Epidermal melanocyte (primary cell): ENCODE data around the gene GP1BB.
"Not testable (repeated sequence)": the region's sequence is repeated elsewhere in the genome, so short reads cannot be mapped to it uniquely, and the experiment has no call there.

Experiments used
- DNase-seq: peaks from one replicate; pipeline ENCODE4 v3.0.0; 2011; ENCODE audit warnings: low spot score; ENCODE audit not compliant: insufficient read length

The GP1BB gene

DNA sequence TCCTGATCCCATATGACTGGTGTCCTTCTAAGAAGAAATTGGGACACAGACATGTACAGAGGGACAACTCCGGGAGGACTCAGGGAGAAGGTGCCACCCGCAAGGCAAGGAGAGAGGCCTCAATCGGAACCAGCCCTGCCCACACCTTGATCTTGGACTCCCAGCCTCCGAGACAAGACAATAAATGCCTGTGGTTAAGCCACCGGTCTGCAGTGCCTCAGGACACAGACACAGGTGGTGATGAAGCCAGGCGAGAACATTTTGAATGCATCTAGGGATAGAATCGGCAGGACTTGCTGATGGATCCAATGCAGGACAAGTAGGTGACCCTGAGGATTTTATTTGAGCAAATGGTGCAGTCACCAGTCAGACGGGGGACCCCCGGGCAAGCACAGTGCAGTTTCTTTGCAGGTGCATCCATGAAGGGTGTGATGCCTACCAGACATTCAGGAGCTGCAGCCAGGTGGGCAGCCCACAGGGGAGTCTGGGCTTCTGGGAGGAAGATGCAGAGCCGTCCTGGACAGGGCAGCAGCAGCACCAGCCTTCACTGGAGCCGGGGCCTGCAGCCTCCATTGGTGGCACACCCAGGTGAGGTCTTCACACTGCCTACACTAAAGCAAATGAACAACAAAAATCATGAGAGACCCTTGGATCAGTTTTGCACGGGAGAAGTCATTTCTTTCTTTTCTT is 29.2 kb upstream of the GP1BB start:
- no peak for DNase-seq

DNA sequence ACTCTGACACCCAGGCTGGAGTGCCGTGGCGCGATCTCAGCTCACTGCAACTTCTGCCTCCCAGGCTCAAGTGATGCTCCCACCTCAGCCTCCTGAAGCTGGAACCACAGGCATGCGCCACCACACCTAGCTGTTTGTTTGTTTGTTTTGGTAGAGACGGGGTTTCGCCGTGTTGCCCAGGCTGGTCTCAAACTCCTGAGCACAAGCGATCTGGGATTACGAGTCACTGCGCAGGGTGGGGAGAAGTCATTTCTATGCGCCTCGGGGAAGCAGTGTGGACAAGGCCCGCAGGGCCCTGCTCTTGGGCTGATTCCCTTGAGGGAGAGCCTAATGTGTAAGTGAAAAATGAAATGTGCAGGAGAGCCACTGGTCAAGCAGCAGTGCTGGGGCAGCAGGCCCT is 28.6 kb upstream of the GP1BB start:
- DNase-seq = no peak

DNA sequence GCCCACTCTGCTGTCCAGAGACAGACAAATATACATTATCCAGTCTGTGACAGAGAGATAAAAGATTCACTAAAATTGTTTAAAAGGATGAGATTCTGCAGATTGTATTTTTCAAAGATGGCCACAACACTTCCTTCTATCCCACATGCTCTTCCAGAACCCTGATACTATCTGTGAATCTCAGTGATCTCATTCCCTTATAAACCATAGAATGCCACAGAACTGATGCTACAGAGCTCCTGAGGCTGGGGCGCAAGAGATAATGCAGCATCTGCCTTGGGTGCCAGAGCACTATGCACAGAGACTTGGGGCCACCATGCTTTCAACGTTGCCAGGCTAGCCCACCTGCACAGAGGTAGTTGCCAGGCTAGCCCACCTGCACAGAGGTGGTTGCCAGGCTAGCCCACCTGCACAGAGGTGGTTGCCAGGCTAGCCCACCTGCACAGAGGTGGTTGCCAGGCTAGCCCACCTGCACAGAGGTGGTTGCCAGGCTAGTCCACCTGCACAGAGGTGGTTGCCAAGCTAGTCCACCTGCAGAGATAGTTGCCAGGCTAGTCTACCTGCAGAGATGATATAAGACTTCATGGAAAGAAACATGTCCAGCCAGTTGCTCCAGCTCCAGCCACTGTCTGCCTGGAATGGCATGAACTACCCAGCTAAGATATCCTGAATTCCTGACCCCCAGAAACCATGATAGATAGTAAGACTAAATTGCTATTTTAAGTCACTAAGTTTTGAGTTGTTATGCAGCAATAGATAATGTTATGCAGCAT is 26.6 kb upstream of the GP1BB start:
- no peak for DNase-seq

DNA sequence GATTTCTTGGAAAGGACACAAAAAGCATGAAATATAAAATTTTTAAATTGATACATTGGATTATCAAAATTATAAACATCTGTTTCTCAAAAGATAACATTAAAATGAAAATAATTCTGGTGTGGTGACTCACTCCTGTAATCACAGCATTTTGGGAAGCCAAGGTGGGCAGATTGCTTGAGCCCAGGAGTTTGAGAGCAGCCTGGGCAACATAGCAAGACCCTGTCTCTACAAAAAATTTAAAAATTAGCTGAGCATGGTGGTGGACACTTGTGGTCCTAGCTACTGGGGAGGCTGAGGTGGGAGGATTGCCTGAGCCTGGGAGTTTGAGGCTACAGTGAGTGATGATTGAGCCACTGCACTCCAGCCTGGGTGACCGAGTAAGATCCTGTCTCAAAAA is 25.5 kb upstream of the GP1BB start:
- not testable (repeated sequence) for DNase-seq

DNA sequence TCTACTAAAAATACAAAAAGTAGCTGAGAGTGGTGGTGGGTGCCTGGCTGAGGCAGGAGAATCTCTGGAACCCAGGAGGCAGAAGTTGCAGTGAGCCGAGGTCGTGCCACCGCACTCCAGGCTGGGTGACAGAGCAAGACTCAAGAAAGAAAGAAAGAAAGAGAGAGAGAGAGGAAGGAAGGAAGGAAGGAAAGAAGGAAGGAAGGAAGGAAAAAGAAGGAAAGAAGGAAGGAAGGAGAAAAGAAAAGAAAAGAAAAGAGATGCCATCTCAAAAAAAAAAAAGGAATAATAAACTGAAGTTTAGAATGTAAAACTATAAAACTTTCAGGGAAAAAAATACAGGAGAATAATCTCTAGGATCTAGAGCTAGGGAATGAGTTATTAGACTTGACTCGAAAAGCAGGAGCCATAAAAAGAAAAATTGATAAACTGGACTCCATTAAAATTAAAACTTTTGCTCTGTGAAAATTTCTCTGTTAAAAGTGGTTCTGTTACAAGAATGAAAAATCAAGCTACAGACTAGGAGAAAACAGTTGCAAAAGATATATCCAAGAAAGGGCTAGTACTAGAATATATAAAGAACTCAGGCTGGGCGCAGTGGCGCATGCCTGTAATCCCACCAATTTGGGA is 22.4 kb upstream of the GP1BB start:
- DNase-seq = no peak

DNA sequence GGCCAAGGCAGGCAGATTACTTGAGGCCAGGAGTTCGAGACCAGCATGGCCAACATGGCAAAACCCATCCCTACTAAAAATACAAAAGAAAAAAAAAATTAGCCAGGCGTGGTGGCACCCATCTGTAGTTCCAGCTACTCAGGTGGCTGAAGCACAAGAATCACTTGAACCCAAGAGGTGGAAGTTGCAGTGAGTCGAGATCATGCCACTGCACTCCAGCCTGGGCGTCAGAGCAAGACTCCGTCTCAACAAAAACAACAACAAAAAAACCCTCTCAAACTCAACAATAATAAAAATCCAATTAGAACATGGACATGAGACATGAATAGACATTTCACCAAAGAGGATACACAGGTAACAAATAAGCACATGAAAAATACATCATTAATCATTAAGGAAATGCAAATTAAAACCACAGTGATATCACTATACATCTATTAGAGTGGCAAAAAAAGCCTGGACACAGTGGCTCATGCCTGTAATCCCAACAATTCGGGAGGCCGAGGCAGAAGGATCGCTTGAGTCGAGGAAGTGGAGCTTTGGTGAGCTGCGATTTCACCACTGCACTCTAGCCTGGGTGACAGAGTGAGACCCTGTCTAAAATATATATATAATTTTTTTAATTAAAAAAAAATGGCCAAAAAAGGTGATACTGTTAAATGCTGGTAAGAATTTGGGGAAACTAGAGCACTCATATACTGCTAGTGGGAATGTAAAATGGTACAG is 21.8 kb upstream of the GP1BB start:
- no peak for DNase-seq

DNA sequence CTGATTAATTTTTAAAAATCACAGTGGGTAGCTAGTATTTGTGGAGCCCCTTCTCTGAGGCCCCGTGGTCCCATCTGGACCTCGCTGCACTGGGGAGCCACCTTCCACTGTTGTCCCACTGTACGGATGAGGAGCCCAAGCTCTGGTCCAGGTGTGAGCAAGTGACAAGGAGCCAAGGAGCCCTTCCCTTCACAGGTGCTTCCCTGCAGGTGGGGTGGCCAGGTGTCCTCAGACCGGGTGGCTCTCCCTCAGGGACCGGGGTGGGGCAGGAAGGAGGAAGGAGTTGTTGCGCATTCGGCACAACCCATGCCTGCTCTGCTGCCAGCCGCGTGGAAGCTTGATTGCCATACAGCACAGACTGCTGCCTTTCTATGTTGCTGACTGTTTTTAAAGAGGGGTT is 19.5 kb upstream of the GP1BB start:
- DNase-seq = no peak

DNA sequence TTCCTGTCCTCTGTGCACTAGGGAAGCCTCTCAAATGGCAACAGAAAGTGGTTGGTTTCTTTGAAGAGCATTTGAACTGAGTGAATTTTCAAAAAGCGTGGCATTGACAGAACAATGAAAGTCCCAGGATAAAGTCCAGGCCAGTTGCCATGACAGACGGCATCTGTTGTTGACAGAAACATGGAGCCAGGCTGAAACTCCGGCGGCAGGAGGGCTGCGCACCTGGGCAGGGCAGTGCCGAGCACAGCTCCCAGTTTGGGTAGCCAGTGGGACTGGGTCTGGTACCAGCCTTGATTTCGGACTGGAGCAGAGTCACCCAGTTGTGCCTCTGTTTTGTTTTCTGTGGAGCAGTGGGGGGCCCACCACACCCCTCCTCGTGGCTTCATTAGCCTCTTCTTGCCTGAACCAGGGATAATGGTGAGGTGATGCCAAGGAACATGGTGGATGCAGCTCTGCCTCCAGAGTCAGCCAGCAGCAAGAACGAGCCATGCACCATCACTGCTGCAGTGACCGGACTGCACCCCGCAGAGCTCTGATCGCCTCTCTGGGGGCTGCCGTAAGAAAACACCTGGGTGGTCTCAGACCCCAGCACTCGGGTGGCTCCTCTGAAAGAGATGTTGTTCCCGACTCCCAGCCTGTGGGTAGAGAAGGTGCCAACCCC is 18.9 kb upstream of the GP1BB start:
- no peak for DNase-seq

DNA sequence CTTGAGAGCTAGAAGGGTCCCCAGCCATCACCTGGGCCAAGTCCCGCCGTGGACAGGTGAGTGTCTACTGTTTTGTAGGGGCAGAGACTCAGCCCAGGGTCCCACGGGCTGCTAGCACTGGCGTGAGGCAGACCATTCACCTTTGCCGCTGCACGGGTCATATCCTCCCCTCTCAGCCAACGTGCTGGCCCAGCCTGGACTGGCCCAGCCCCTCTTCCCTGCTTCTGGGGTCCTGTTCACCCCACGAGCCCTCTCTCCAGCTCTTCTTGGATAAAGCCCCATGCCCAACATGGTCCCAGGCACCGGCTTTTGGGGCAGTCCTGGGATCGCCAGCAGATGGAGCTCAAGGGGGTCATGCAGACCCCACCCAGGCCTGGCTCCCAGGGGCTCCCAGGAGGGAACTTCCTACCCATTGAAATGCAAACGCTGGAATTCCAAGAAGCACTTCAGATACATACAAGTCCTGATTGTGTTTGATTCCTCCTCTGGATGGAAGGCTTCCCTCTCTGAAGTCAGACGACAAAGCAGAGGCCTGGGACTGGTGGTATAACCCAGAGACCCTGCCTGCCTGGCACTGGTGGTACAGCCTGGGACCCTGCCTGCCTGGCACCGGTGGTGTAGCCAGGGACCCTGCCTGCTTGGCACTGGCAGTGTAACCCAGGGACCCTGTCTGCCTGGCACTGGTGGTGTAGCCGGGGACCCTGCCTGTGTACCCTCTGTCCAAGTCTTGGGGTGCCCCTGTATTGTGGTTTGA is 18.0 kb upstream of the GP1BB start:
- DNase-seq = no peak

DNA sequence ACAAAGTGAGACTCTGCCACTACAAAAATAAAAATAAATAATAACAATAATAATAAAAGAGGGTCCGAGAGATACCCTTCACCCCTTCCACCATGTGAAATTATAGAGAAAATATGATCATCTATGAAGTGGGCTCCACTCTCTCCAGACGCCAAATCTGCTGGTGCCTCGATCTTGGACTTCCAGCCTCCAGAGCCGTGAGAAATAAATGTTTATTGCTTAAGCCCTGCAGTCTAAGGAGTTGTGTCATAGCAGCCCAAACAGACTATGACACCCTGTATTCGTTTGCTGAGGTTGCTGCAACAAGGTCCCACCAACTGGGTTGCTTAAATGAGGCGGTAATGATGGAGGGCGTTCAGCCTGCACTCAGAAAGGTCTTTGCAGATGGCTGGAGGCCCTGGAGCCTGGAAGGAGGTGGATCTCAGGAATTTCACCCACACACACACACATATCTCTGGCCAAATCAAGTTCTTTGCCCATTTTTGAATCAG is 16.6 kb upstream of the GP1BB start:
- DNase-seq = no peak

DNA sequence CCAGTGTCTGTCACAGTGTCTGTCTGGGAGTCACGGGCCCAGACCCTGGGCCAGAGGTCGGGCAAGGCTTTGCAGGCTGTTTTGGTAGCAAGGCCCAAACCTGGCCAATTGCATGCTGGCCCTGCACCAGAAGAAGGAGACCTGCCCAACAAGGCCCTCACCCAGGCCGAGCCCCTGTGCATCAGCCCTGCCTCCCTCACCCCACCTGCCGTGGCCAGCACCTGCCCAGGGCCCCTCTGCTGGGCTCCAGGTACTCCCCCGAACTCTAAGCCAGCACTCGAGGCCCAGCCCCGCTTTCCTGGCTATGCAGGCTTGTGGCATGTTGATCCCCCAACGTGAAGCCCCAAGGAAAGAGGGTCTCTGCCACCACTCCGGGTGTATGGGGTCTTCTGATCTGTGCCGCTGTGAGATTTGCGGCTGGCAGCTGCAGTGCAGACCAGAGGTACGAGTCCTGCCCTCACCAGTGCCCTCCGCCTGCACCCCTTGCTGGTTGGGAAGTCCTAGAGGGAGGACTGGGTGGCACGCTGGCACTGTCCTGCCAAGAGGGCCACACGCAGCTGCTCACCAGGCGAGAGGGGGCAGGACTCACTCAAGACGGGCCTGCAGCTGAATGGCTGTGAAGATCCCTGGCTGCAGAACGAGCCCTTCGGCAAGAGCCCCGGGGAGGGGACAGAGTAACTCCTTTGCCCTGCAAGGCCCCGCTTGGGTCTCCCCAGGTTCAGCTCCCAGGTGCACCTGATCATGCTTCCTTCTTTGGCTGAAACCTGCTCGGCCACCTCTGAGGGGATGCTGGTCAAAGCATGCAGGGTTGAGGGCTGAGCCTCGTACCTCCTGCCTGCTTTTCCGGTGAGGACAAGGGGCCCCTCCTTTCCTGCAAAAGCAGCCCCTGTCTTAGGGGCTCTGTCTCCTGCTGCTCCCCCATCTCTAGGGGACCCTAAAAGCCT is 15.7 kb upstream of the GP1BB start:
- no peak for DNase-seq

DNA sequence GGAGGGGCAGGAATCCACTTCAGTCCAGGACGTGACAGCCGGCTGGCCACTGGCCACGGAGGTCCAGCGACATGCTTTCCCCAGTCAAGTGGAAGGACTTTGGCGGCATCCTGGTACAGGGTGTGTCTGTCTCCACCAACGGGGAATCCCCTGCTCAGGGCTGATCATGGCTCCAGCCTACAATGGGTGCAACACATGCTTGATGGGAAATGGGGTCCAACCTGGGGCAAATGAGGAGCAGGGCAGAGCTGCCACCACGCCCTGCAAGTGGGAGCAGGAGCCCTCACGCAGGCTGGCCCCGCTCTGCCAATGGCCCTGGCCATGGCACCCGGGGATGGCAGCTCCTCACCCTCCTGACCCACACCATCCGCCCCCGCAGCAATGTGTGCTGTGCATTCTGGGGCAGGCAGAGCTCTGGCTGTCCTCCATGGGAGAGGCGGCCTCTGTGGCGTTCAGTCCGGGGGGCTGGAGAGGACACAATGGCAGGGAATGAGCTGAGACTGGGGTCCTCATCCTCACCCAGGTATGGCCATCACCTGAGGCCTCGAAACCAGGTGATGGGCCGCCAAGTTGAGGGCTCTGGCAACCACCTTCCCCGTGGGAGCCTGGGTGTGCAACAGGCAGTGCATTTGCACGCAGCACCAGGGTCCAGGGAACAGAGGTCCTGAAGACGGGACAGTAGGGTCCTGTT is 14.9 kb upstream of the GP1BB start:
- DNase-seq = no peak

DNA sequence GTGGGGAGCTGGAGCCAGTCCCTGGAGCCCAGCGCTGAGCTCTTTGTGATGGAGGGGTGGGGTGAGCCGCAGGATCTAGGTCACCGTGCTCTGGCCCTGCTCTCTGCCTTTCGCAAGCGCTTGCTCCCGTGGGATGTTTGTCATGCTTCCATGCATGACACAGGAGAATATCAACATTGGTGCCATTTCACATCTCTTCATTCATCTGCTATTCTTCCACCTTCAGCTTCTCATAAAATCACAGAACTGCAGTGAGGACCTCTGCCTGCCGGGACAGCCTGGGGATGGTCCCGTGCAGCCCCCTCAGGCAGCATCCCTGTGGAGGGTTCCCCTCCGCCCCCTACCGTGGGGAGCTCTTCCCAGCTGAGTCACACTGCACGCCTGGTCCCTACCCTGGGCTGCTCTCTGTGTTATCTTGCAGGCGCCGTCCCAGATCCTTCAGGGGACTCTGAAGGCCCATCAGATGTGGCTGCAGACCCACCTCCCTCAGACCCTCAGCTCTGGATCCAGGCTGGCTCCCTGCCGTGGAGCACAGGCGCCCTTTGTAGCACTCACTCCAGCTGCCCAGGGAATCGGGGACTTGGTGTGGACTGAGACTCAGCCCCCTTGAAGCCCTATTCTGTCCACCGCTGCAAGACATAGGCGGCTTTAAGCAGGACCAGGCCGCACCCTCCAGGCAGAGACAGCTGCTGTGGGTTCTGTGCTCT is 14.1 kb upstream of the GP1BB start:
- no peak for DNase-seq

DNA sequence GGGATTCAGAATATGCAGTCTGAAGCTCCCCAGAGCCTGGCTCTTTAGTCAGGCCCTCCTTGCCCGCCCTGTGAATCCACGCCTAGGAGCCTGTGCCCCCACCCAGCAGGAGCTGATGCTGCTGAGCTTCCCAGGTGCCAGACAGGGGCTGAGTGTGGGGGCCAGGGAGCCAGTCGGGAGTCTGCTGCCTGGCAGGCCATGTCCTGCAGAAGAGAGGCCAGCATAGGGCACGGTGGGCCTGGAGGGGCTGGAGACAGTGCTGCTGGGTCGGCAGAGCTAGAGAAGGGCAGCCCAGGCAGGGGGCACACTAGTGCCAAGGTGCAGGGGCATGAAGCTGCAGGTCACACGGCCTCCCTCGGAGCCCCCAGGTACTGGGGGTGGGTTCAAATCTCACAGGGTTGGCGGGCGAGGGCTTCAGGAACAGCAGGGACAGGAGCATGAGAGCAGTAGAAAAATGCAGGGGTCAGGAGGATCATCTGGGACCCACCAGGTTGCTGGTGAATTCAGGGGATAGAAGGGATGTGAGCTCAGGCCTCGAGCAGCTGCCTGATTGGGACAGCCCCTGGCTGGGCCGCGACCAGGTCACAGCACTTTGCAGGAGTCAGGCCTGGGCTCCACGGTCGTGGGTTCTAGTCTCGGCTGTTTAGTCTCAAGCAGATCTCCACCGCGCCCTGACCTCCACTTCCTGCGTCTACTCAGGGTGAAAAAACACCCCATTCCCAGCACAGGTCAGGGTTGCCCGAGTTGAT is 13.1 kb upstream of the GP1BB start:
- DNase-seq = no peak

DNA sequence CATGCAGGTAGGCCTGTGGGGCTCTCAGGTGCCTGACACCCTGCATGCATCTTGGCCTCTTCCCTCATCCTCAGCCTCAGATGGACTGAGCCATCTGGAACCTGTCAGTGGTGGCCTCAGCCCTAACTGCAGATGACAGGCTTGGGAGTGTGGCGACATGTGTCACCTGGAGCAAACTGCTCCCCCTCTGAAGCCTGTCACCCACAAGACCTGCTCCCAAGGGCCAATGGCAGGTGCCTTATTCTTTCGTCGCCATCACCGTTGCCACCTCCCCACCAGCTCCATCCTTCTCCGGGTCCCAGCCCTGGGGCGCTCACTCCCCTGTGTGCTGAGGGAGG is 12.6 kb upstream of the GP1BB start:
- DNase-seq = no peak

DNA sequence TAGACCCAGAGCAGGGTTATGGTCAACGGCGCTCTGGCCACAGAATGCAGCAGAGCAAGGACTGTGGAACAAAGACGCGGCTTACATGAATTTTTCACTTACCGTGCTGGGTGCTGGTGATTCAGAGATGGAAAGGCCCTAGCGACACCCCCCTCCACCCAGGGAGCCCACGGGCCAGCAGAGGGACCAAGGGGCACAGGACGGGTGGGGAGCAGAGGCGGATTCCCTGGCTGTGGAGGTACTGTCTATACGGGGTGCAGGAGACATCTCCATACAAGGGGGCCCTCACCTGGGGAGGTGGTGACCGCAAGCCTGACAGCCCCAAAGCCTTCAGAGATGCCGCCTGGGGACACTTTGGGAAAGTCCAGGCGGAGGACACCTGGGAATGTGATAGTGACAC is 10.1 kb upstream of the GP1BB start:
- no peak for DNase-seq

DNA sequence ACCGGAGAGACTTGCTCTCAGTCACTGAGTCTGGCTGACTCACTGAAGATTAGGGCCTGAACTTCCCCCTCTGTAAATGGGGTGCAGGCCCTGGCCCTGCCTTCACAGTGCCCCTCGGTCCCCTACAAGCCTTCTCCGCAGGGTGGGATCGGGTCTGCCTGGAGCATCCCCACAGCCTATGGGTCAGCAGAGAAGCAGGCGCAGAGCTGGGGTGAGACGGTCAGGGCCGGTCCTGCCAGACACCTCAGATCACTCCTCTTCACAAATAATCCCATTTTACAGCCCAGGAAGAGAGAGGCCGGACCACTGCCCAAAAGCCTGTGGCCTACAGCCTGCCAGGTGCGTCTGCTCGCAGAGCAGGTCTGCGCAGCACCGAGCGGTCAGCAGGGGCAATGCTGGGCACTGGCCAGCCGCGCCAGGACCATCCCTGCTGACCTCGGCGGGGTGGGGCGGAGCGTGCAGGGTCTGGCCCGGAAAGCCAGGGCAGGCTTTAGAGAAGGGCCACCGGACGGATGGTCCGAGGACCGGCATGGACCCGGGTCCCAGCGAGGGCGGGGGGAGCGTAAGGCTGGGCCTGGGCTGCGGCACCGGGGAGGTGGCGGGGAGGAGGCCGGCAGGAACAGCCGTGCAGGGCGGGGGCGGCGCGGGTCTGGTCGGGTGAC is 9.6 kb upstream of the GP1BB start:
- DNase-seq = no peak
